Osteocyte (in vitro differentiated cells): ENCODE results near the gene RAB27B. TPM values are rescaled to one million over a fixed set of nuclear protein-coding genes. Genes with fewer than 3 reads are reported as not detected.

Experiments
- DNase-seq: peaks from one replicate; pipeline ENCODE4 v3.0.0; 2021; ENCODE audit warnings: mixed read lengths; ENCODE audit not compliant: unreplicated experiment; ENCODE audit errors: extremely low spot score
- H3K27ac Mint-ChIP-seq: one replicate; pipeline ENCODE4 v1.8.0; 2021; ENCODE audit warnings: mild to moderate bottlenecking, mixed read lengths; ENCODE audit not compliant: unreplicated experiment
- H3K27me3 Mint-ChIP-seq: one replicate; pipeline ENCODE4 v1.8.0; 2021; ENCODE audit warnings: mixed read lengths; ENCODE audit not compliant: unreplicated experiment
- H3K36me3 Mint-ChIP-seq: one replicate; pipeline ENCODE4 v1.8.0; 2021; ENCODE audit warnings: mixed read lengths; ENCODE audit not compliant: unreplicated experiment
- H3K4me1 Mint-ChIP-seq: one replicate; pipeline ENCODE4 v1.8.0; 2021; ENCODE audit warnings: mixed read lengths; ENCODE audit not compliant: unreplicated experiment
- H3K4me3 Mint-ChIP-seq: one replicate; pipeline ENCODE4 v1.8.0; 2021; ENCODE audit warnings: mild to moderate bottlenecking, moderate library complexity, mixed read lengths; ENCODE audit not compliant: unreplicated experiment
- H3K9me3 Mint-ChIP-seq: one replicate; pipeline ENCODE4 v1.8.0; 2021; ENCODE audit warnings: mixed read lengths; ENCODE audit not compliant: unreplicated experiment
- total RNA-seq: library from RNA; stranded (reverse); gene quantifications from 2 replicates; pipeline ENCODE4 v1.2.1, GENCODE V29; 2021
- TF ChIP-seq, protein P1 (sequence below): fragments of 200-600 bp; sonication (generic); IDR thresholded peaks from 2 replicates; pipeline ENCODE4 v1.5.0; 2021; ENCODE audit warnings: antibody characterized with exemption, mild to moderate bottlenecking, moderate library complexity

RAB27B gene
- total RNA-seq, 1 donor from 2014 or later: 1.9 TPM

GRCh38 chr18:54857499-54857898 is 29.2 kb downstream of the RAB27B start:
- no peak overlapping the region for H3K4me3 Mint-ChIP-seq
- no peaks in the 10 kb centered on the region for H3K9me3 Mint-ChIP-seq
- TF ChIP-seq, protein P1, sequence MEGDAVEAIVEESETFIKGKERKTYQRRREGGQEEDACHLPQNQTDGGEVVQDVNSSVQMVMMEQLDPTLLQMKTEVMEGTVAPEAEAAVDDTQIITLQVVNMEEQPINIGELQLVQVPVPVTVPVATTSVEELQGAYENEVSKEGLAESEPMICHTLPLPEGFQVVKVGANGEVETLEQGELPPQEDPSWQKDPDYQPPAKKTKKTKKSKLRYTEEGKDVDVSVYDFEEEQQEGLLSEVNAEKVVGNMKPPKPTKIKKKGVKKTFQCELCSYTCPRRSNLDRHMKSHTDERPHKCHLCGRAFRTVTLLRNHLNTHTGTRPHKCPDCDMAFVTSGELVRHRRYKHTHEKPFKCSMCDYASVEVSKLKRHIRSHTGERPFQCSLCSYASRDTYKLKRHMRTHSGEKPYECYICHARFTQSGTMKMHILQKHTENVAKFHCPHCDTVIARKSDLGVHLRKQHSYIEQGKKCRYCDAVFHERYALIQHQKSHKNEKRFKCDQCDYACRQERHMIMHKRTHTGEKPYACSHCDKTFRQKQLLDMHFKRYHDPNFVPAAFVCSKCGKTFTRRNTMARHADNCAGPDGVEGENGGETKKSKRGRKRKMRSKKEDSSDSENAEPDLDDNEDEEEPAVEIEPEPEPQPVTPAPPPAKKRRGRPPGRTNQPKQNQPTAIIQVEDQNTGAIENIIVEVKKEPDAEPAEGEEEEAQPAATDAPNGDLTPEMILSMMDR: no peak
- peaks cover 49% of the 10 kb centered on the region for H3K27me3 Mint-ChIP-seq
- no peaks in the 10 kb centered on the region for H3K36me3 Mint-ChIP-seq
- H3K27ac Mint-ChIP-seq: no peak overlapping the region
- no peak for DNase-seq
- H3K4me1 Mint-ChIP-seq: no peaks in the 10 kb centered on the region

DNA sequence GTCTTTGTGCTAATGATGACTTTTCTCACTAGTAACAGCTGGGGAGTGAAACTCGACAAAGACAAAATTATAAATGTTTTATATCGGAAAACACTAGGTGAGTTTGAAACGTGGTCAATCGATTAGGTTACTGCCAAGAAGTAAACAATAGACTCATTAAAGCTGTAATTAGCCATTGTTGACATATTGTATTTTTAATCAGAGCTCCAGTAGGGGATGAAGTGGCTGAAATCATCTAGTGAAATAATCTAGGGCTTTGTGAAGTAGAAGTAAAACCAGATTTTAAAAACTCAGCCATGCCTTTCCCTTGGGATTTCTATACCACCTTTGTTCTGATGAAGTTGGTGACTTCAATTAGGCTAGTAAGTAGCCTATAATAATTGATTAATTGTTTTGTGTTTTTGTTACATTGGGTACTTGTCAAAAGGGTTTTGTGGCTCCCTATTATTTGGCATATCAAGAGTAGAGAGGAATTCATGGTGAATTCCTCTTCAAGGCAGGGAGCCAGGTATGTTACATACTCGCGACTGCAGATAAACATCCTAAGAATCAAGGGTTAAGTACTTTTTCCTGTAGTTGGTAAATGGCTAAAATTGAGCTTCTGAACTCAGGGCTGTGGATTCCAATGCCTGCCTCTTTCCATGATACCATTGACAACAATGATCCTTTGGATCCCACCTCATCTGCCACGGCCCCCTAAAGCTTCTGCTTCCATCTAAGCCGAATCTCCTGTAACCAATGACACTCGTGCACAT is 31.6 kb downstream of the RAB27B start:
- Mint-ChIP-seq H3K9me3 (no peaks in the 10 kb centered on the region), H3K36me3 (no peaks in the 10 kb centered on the region), H3K4me3 (no peak overlapping the region), H3K27me3 (peaks cover 38% of the 10 kb centered on the region), H3K4me1 (no peaks in the 10 kb centered on the region), H3K27ac (no peak overlapping the region)
- TF ChIP-seq, protein P1: no peak
- DNase-seq: no peak

GRCh38 chr18:54860941-54861340 is 32.7 kb downstream of the RAB27B start:
- no peaks in the 10 kb centered on the region for H3K9me3 Mint-ChIP-seq
- H3K36me3 Mint-ChIP-seq: no peaks in the 10 kb centered on the region
- no peak overlapping the region for H3K4me3 Mint-ChIP-seq
- peaks cover 36% of the 10 kb centered on the region for H3K27me3 Mint-ChIP-seq
- no peak overlapping the region for H3K27ac Mint-ChIP-seq
- DNase-seq: no peak
- TF ChIP-seq, protein P1: no peak
- H3K4me1 Mint-ChIP-seq: no peaks in the 10 kb centered on the region

DNA sequence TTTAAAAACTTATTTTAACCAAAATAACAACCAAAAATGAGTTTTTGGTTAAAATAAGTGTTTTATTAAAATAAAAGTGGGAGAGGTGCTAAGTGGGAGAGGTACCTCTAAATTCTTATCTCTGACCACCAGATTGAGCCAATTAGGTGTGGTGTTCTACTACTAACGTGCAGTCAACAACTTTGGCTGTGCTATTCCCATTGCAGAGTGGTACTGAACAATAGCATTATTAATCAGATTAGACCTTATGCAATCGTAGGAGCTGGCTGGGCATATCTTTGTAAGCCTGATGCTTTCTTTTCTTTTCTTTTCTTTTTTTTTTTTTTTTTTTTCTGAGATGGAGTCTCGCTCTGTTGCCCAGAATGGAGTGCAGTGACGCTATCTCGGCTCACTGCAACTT is 38.9 kb downstream of the RAB27B start:
- H3K36me3 Mint-ChIP-seq: no peaks in the 10 kb centered on the region
- no peak overlapping the region for H3K27ac Mint-ChIP-seq
- H3K27me3 Mint-ChIP-seq: peaks cover 20% of the 10 kb centered on the region
- H3K4me3 Mint-ChIP-seq: no peak overlapping the region
- no peak for DNase-seq
- no peaks in the 10 kb centered on the region for H3K4me1 Mint-ChIP-seq
- TF ChIP-seq, protein P1: no peak
- H3K9me3 Mint-ChIP-seq: peaks cover 7% of the 10 kb centered on the region

DNA sequence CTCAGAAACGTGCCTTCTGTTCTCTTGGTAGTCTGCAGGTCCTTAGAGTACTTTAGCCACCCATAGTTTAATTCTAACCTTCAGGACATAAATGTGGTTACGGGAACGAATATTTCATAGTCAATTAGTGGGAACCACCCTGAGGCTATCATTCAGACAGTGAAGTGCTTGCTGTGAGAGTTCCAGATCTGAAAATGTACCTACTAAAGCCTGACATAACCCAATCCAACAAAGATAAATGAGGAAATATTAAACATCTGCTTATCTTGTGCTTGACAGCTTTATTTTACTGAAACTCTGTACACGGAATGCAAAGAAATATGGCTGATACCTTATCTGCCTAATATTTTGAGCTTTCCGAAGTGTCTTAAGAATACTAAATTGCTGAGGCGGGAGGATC is 43.0 kb downstream of the RAB27B start:
- H3K9me3 Mint-ChIP-seq: peaks cover 7% of the 10 kb centered on the region
- no peak overlapping the region for H3K27ac Mint-ChIP-seq
- no peaks in the 10 kb centered on the region for H3K36me3 Mint-ChIP-seq
- H3K27me3 Mint-ChIP-seq: peaks cover 21% of the 10 kb centered on the region
- no peak for DNase-seq
- TF ChIP-seq, protein P1: no peak
- H3K4me3 Mint-ChIP-seq: no peak overlapping the region
- no peaks in the 10 kb centered on the region for H3K4me1 Mint-ChIP-seq
